Stomach smooth muscle (tissue), 2 donors: ENCODE measurements around the gene STX19.
A peak's percentile ranks its signal among the peaks of the same experiment; 100 is the strongest.

ENCODE experiments used
- H3K27ac ChIP-seq: one replicate; pipeline ENCODE4 v1.7.0; 2013; ENCODE audit warnings: mild to moderate bottlenecking, low read length, inconsistent platforms
- H3K27me3 ChIP-seq, 2 donors: one replicate each; pipeline ENCODE4 v1.7.0; 2013; ENCODE audit warnings: low read length in 2 of 2; ENCODE audit not compliant: insufficient read depth in 2 of 2, control insufficient read depth in 1 of 2
- H3K36me3 ChIP-seq, 2 donors: one replicate each; pipeline ENCODE4 v1.7.0; 2013; ENCODE audit warnings: low read length in 2 of 2; ENCODE audit not compliant: control insufficient read depth in 2 of 2, insufficient read depth in 2 of 2
- H3K4me1 ChIP-seq: one replicate; pipeline ENCODE4 v1.7.0; 2013; ENCODE audit warnings: low read length; ENCODE audit not compliant: control insufficient read depth, insufficient read depth
- H3K4me3 ChIP-seq, 2 donors: one replicate each; pipeline ENCODE4 v1.7.0; 2013; ENCODE audit warnings: low read length in 2 of 2
- H3K9ac ChIP-seq, 2 donors: one replicate each; pipeline ENCODE4 v1.7.0; 2013; ENCODE audit warnings: low read length in 2 of 2, mild to moderate bottlenecking in 1 of 2
- H3K9me3 ChIP-seq, 2 donors: one replicate each; pipeline ENCODE4 v1.7.0; 2013; ENCODE audit warnings: low read length in 2 of 2; ENCODE audit not compliant: control insufficient read depth in 2 of 2
- donor health status: healthy.
- donor health status: Pancreatic carcinoma.

STX19 gene

GRCh38 chr3:94024385-94024784 is 4.0 kb downstream of the STX19 start:
- Histone ChIP-seq H3K36me3 (peaks cover 0 to 3% of the 10 kb centered on the region in 2 donors), H3K9me3 (no peaks in the 10 kb centered on the region), H3K9ac (no peak overlapping the region), H3K27me3 (no peaks in the 10 kb centered on the region), H3K27ac (no peak overlapping the region), H3K4me1 (no peaks in the 10 kb centered on the region), H3K4me3 (no peak overlapping the region)

DNA sequence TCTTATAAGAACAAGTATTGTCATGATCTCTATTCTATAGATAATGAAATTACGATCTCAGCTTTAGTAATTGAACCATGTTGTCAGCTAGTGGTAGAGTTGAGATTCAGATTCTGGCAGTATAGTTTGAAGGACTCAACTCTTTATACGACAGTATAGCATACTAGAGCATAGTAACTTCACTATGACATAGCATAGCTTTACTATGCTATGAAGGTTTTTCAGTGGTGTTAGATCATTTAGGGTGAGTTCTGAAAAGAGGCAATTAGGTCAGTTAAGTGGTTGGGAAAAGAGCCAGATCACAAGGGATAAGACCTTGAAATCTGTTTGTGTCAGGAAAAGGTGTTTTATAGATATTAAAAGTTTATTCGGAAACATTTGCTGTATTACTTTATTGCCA is 8.1 kb downstream of the STX19 start:
- H3K4me3 ChIP-seq, result no peak overlapping the region
- no peaks in the 10 kb centered on the region for H3K9me3 ChIP-seq
- no peak overlapping the region for H3K27ac ChIP-seq
- H3K36me3 ChIP-seq, result peaks cover 0 to 3% of the 10 kb centered on the region in 2 donors
- H3K27me3 ChIP-seq, result no peaks in the 10 kb centered on the region
- no peak overlapping the region for H3K9ac ChIP-seq
- no peaks in the 10 kb centered on the region for H3K4me1 ChIP-seq

GRCh38 chr3:94019659-94020058 is 8.7 kb downstream of the STX19 start:
- no peak overlapping the region for H3K27ac ChIP-seq
- peaks cover 0 to 3% of the 10 kb centered on the region in 2 donors for H3K36me3 ChIP-seq
- H3K9me3 ChIP-seq, result no peaks in the 10 kb centered on the region
- no peaks in the 10 kb centered on the region for H3K27me3 ChIP-seq
- H3K4me1 ChIP-seq, result no peaks in the 10 kb centered on the region
- H3K4me3 ChIP-seq, result no peak overlapping the region
- H3K9ac ChIP-seq, result no peak overlapping the region

DNA sequence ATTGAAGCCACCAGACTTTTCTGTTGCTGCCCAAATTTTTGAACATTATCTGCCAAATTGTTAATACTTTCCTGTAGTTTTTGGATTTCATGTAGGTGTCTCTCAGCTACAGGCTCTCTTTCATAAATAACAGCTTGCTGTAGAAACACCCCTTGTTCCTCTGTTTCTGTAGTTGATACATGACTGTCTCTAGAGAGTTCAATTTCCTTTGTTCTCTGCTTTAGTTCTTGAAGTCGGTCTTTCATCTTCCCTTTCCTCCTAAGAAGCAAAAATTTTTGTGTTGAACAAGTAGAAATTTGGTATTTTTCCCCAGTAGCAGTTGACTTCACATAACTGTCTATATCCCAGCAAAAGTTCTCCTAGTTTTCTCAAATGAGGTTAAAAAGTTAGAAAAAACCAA is 13.4 kb downstream of the STX19 start:
- Histone ChIP-seq H3K27me3 (no peaks in the 10 kb centered on the region), H3K36me3 (no peaks in the 10 kb centered on the region), H3K4me1 (no peaks in the 10 kb centered on the region), H3K27ac (no peak overlapping the region), H3K4me3 (no peak overlapping the region), H3K9me3 (no peaks in the 10 kb centered on the region), H3K9ac (no peak overlapping the region)

DNA sequence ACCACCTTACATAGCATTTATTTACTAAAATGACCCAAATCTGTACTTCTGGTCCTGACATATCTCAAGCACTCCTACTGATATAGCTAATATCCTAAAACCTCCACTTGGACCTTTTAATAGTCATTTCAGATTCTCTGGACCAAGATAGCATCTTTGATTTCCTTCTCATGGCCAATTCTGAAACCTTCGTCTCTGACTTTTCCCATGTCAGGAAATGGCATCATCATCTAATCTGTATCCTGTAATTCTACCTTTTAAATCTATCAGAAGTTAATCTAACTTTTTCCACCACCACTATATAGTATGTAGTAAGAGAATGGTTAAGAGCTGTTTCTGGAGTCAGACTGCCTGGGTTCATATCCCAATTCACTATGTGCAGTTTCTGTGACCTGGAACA is 16.2 kb downstream of the STX19 start:
- Histone ChIP-seq H3K36me3 (no peaks in the 10 kb centered on the region), H3K9me3 (no peaks in the 10 kb centered on the region), H3K9ac (no peak overlapping the region), H3K27me3 (no peaks in the 10 kb centered on the region), H3K27ac (no peak overlapping the region), H3K4me3 (no peak overlapping the region), H3K4me1 (no peaks in the 10 kb centered on the region)

- Histone ChIP-seq H3K36me3 (no peaks in the 10 kb centered on the region), H3K4me1 (no peaks in the 10 kb centered on the region), H3K4me3 (no peak overlapping the region), H3K9me3 (no peaks in the 10 kb centered on the region), H3K27me3 (no peaks in the 10 kb centered on the region), H3K9ac (no peak overlapping the region), H3K27ac (no peak overlapping the region)
Measured at GRCh38 chr3:94011233-94011711, 17.1 kb downstream of the STX19 start.

GRCh38 chr3:94009608-94010007 is 18.8 kb downstream of the STX19 start:
- no peaks in the 10 kb centered on the region for H3K36me3 ChIP-seq
- H3K27ac ChIP-seq, result no peak overlapping the region
- H3K4me1 ChIP-seq, result no peaks in the 10 kb centered on the region
- H3K4me3 ChIP-seq, result no peak overlapping the region
- H3K27me3 ChIP-seq, result no peaks in the 10 kb centered on the region
- no peak overlapping the region for H3K9ac ChIP-seq
- H3K9me3 ChIP-seq, result no peaks in the 10 kb centered on the region

DNA sequence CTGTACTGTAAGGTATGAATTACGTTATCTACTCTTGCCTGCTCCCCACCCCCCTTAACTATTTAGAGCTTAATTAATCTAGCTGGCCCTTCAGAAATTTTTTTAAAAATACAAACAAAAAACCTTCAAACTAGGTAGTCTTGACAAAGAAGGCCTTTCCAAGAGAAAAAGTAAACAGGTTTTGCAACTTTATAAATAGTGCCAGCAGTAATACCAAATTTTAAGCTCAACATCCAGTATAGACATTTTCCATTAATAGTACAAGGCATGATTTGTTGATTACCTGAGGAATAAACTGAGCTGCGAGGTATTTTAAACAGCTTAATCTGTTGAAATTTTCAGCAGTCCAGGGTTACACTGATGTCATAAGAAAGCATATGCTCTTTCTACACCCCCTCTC is 20.1 kb downstream of the STX19 start:
- Histone ChIP-seq H3K36me3 (no peaks in the 10 kb centered on the region), H3K27ac (no peak overlapping the region), H3K4me3 (no peak overlapping the region), H3K27me3 (no peaks in the 10 kb centered on the region), H3K4me1 (no peaks in the 10 kb centered on the region), H3K9ac (no peak overlapping the region), H3K9me3 (no peaks in the 10 kb centered on the region)

- Histone ChIP-seq H3K27ac (no peak overlapping the region), H3K36me3 (no peaks in the 10 kb centered on the region), H3K27me3 (no peaks in the 10 kb centered on the region), H3K4me1 (no peaks in the 10 kb centered on the region), H3K9me3 (no peaks in the 10 kb centered on the region), H3K9ac (peak overlapping the region; percentile 13 to 16), H3K4me3 (peak overlapping the region; percentile 50 to 59)
Measured at GRCh38 chr3:94004301-94004910, 24.0 kb downstream of the STX19 start.

GRCh38 chr3:94001827-94002495 is 26.4 kb downstream of the STX19 start:
- H3K4me3 ChIP-seq, result no peak overlapping the region
- no peaks in the 10 kb centered on the region for H3K9me3 ChIP-seq
- H3K9ac ChIP-seq, result no peak overlapping the region
- H3K27me3 ChIP-seq, result no peaks in the 10 kb centered on the region
- H3K4me1 ChIP-seq, result no peaks in the 10 kb centered on the region
- H3K27ac ChIP-seq, result no peak overlapping the region
- H3K36me3 ChIP-seq, result no peaks in the 10 kb centered on the region

GRCh38 chr3:94001191-94001590 is 27.2 kb downstream of the STX19 start:
- no peaks in the 10 kb centered on the region for H3K27me3 ChIP-seq
- H3K36me3 ChIP-seq, result no peaks in the 10 kb centered on the region
- no peak overlapping the region for H3K27ac ChIP-seq

More at GRCh38 chr3:94001191-94001590, 27.2 kb downstream of the STX19 start:
- H3K9ac ChIP-seq, result no peak overlapping the region
- H3K4me3 ChIP-seq, result no peak overlapping the region
- H3K4me1 ChIP-seq, result no peaks in the 10 kb centered on the region
- H3K9me3 ChIP-seq, result no peaks in the 10 kb centered on the region
